ENCODE data around the gene GINM1. TPM values are rescaled to one million over a fixed set of nuclear protein-coding genes. Genes with fewer than 3 reads are reported as not detected.

GINM1 gene
- total RNA-seq, 1 experiment from 2014 or later, result 25.0 TPM

- ChIA-PET CTCF (no interaction called here), POLR2A (no interaction called here), RAD21 (ENCODE audit: low non-redundant PET in 1 of 2, low total read pairs in 2 of 2, uncharacterized antibody in 2 of 2, unreplicated experiment in 2 of 2) (no interaction called here)
- BruUV-seq (replicated peaks), result TSS peak; percentile 68
- no peak overlapping the region for H2AFZ ChIP-seq (ENCODE audit: low read depth, low read length, poor library complexity, severe bottlenecking)
- no peaks in the 10 kb centered on the region for H3K9me2 ChIP-seq (ENCODE audit: insufficient read depth)
- H3K36me3 ChIP-seq (ENCODE audit: control insufficient read depth in 1 of 2, insufficient read depth in 2 of 2, low read length in 2 of 2), result no peaks in the 10 kb centered on the region
- no peaks in the 10 kb centered on the region for H3K9me3 ChIP-seq (ENCODE audit: control insufficient read depth in 1 of 2, insufficient read depth in 1 of 2, low read depth in 1 of 2, low read length in 2 of 2)
- 0 out of 2 replicates have a peak overlapping the region, but pooled peaks have one; percentile 83 for H3K4me2 ChIP-seq (ENCODE audit: low read length)
- H3K27ac ChIP-seq (ENCODE audit: low read depth, low read length), result no peak overlapping the region
- H3K9ac ChIP-seq (ENCODE audit: low read length), result no peak overlapping the region
- no peak for TF ChIP-seq TCF7L2 (IDR thresholded peaks at IDR 0.05; ENCODE audit: borderline replicate concordance, extremely low read depth, insufficient read depth, insufficient read length)
- DNase-seq (ENCODE audit: low read depth, low spot score) (no peak), ATAC-seq (no peak)
- H3K27me3 ChIP-seq (ENCODE audit: insufficient read depth, low read length), result no peaks in the 10 kb centered on the region
- intact Hi-C loops (cut with micrococcal nuclease), result loop anchor here (5.0 kb wide), 2 partner anchors 79 to 149 kb away; partner anchors contain the start of genes KATNA1 and LATS1
- peaks cover 8 to 12% of the 10 kb centered on the region in 2 experiments; a peak in 3 of 4 replicates for H3K4me1 ChIP-seq (ENCODE audit: control insufficient read depth in 1 of 2, insufficient read depth in 2 of 2, low read length in 2 of 2)
- no peaks in the 10 kb centered on the region for H4K20me1 ChIP-seq (ENCODE audit: insufficient read depth)
- H3K79me2 ChIP-seq (ENCODE audit: insufficient read depth, low read length), result peaks cover 27% of the 10 kb centered on the region
- H3K4me3 ChIP-seq (replicated peaks in 1 of 2; ENCODE audit: low read depth in 1 of 2, low read length in 2 of 2), result no peak overlapping the region
Measured at GRCh38 chr6:149567945-149568585, 1.9 kb downstream of the GINM1 start.

GRCh38 chr6:149580880-149581279, 14.7 kb downstream of the GINM1 start:
- Histone ChIP-seq H2AFZ (ENCODE audit: low read depth, low read length, poor library complexity, severe bottlenecking) (no peak overlapping the region), H3K27ac (ENCODE audit: low read depth, low read length) (no peak overlapping the region), H3K4me3 (replicated peaks in 1 of 2; ENCODE audit: low read depth in 1 of 2, low read length in 2 of 2) (no peak overlapping the region), H3K9me3 (ENCODE audit: control insufficient read depth in 1 of 2, insufficient read depth in 1 of 2, low read depth in 1 of 2, low read length in 2 of 2) (no peaks in the 10 kb centered on the region), H3K27me3 (ENCODE audit: insufficient read depth, low read length) (no peaks in the 10 kb centered on the region), H4K20me1 (ENCODE audit: insufficient read depth) (no peaks in the 10 kb centered on the region), H3K9me2 (ENCODE audit: insufficient read depth) (no peaks in the 10 kb centered on the region), H3K4me1 (ENCODE audit: control insufficient read depth in 1 of 2, insufficient read depth in 2 of 2, low read length in 2 of 2) (no peaks in the 10 kb centered on the region), H3K36me3 (ENCODE audit: control insufficient read depth in 1 of 2, insufficient read depth in 2 of 2, low read length in 2 of 2) (peaks cover 5 to 12% of the 10 kb centered on the region in 2 experiments; a peak in 2 of 4 replicates), H3K4me2 (ENCODE audit: low read length) (no peak overlapping the region), H3K9ac (ENCODE audit: low read length) (no peak overlapping the region), H3K79me2 (ENCODE audit: insufficient read depth, low read length) (no peaks in the 10 kb centered on the region)
- CTCF ChIA-PET, result no interaction called here
- RAD21 ChIA-PET (ENCODE audit: low non-redundant PET in 1 of 2, low total read pairs in 2 of 2, uncharacterized antibody in 2 of 2, unreplicated experiment in 2 of 2), result no interaction called here
- no TSS peak for BruUV-seq (replicated peaks)
- TF ChIP-seq, protein P1, sequence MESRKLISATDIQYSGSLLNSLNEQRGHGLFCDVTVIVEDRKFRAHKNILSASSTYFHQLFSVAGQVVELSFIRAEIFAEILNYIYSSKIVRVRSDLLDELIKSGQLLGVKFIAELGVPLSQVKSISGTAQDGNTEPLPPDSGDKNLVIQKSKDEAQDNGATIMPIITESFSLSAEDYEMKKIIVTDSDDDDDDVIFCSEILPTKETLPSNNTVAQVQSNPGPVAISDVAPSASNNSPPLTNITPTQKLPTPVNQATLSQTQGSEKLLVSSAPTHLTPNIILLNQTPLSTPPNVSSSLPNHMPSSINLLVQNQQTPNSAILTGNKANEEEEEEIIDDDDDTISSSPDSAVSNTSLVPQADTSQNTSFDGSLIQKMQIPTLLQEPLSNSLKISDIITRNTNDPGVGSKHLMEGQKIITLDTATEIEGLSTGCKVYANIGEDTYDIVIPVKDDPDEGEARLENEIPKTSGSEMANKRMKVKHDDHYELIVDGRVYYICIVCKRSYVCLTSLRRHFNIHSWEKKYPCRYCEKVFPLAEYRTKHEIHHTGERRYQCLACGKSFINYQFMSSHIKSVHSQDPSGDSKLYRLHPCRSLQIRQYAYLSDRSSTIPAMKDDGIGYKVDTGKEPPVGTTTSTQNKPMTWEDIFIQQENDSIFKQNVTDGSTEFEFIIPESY (IDR thresholded peaks at IDR 0.05; ENCODE audit: extremely low read depth, insufficient replicate concordance, low read length), result no peak
- no peak for TF ChIP-seq TCF7L2 (IDR thresholded peaks at IDR 0.05; ENCODE audit: borderline replicate concordance, extremely low read depth, insufficient read depth, insufficient read length)
- no peak for ATAC-seq
- no peak for DNase-seq (ENCODE audit: low read depth, low spot score)
- POLR2A ChIA-PET, result interaction anchor here (0.9 kb wide), 1 partner anchor 67 kb away, joined by 3 read pairs; no protein-coding TSS in a partner anchor
- intact Hi-C loops (cut with micrococcal nuclease), result no loop called here
